ENCODE results near the gene OLFM1. TPM values are rescaled to one million over a fixed set of nuclear protein-coding genes. Genes with fewer than 3 reads are reported as not detected.
"Not testable (repeated sequence)": the region's sequence is repeated elsewhere in the genome, so short reads cannot be mapped to it uniquely, and the experiment has no call there.

OLFM1 gene
- total RNA-seq, 1 donor from 2014 or later = 0.58 TPM

DNA sequence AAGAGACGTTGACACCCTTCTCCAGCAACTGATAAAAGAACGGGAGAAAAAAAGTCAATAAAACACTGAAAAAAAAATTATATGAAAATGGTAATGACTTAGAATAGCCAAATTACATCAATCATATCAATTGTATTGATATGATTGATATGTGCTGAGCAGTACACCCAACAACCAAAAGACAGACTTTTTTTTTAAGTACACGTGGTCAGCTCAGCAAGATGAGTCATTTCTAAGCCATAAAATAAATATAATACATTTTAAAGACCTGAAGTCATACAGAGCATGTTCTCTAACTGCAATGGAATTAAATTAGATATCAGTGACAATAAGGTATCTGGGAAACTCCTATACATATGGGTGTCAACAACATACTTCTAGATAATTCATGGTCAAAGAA lies 30.9 kb upstream of the OLFM1 start:
- no peak for DNase-seq (ENCODE audit: extremely low read depth, low read depth, low spot score)

DNA sequence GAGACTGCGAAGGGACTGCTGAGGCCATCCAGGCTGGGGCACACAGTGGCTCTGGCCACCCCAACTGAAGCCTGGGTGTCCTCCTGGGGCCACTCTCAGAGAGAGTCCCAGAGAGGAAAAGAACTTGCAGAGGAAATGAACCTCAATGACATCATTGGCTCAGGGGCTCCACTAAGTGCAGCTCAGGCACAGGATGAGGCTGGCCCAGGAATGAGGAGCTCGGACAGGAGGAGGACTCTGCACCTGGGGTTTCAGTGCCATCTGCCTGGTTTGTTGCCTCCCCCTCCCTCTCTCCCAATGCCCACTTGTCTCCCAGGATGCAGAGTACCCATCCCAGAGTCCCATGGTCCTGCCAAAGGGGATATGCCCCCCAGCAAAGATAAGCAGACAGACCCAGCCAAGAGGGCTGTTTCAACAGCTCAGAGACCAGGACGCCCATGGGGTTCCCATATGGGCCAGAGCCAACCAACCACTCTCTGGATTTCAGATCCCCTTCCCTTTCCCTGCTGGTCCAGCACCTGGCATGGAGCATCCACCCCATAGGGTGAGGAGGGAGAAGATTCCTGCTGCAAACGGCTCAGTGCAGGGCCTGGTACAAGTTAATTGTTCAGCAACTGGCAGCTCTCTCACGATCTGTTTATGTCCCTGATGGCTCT lies 26.9 kb upstream of the OLFM1 start:
- DNase-seq (ENCODE audit: extremely low read depth, low read depth, low spot score) = no peak

DNA sequence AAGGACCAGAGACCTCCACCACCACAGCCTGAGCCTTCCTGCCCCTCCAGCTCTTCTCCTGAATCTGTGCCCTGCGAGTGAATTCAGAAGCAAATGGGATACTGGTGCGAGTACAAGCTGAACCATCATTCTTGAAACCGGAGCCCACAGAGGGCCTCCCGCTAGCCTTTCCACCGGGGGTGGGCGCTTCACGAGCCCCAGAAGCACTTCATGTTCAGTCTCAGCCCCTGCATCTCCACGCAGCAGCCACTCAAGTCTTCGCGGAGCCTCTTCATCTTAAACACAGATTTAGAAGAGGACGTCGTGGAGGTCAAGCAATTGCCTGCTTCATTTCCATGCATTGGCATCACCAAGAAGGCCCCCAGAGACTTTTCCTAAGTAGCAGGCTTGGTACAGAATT lies 26.0 kb upstream of the OLFM1 start:
- DNase-seq (ENCODE audit: extremely low read depth, low read depth, low spot score) = no peak

DNA sequence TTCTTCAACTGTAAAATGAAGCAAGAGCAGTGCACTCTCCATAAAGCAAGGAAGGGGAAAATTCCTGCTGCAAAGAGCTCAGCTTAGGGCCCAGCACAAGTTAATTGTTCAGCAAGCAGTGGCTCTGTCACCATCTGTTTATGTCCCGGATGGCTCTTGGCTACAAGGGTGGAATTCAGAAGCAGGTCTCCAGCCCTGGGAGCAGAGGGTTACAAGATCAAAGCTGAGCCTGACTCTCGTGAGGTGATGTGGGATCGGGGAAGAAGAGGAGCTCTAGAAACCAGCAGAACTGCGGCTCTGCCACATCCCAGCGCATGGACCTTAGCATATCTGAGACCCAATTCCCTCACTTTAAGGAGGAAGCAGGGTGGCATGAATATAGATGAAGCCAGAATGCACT lies 25.2 kb upstream of the OLFM1 start:
- no peak for DNase-seq (ENCODE audit: extremely low read depth, low read depth, low spot score)

DNA sequence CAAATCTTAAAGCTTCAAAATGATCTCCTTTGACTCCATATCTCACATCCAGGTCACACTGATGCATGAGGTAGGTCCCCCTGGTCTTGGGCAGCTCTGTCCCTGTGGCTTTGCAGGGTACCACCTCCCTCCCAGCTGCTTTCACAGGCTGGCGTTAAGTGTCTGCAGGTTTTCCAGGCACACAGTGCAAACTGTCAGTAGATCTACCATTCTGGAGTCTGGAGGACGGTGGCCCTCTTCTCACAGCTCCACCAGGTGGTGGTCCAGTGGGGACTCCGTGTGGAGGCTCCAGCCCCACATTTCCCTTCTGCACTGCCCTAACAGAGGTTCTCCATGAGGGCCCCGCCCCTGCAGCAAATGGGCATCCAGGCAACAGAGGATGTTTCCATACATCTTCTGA lies 24.0 kb upstream of the OLFM1 start:
- not testable (repeated sequence) for DNase-seq (ENCODE audit: extremely low read depth, low read depth, low spot score)

DNA sequence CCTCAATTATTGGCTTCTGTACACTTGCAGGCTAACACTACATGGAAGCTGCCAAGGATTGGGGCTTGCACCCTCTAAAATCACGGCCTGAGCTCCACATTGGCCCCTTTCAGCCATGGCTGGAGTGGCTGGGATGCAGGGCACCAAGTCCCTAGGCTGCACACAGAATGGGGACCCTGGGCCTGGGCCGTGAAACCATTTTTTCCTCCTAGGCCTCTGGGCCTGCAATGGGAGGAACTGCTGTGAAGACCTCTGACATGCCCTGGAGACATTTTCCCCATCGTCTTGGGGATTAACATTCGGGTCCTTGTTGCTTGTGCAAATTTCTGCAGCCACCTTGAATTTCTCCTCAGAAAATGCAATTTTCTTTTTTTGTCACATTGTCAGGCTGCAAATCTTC lies 23.6 kb upstream of the OLFM1 start:
- not testable (repeated sequence) for DNase-seq (ENCODE audit: extremely low read depth, low read depth, low spot score)

DNA sequence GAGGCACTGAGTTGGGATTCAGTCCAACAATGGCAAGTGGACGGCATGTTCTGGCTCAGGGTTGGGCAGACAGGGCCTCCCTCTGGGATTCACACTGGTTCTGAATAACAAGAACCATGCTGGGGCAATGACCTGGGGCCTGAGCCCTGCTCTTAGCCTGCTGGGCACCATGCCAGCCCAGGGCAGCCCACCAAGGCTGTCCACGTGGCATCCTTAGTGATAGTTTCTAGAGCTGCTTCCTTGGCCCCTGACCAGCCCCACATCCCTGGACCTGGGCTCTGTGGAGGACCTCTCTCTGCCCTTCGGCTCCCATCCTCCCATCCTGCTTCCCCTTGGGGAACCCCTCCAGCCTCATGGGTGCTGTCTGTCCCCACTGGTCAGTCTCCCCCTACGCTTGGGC lies 22.3 kb upstream of the OLFM1 start:
- no peak for DNase-seq (ENCODE audit: extremely low read depth, low read depth, low spot score)

DNA sequence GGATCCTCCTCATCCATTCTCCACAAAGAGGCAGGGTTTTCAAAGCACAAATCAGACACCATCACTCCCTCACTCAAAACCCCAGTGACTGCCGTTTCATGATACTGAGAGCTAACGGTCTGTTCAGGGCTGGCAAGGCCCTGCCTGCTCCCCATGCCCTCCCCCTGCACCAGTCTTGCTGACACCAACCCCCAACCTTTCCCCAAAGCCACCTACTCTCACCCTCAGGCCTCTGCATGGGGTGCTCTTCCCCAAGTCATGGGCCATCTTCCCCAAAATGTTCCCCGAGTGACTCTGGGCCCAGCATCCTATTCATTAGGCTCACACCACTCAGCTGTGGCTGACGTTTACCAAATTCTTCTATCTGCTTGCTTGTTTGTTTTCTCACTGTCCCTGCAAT lies 21.7 kb upstream of the OLFM1 start:
- no peak for DNase-seq (ENCODE audit: extremely low read depth, low read depth, low spot score)

DNA sequence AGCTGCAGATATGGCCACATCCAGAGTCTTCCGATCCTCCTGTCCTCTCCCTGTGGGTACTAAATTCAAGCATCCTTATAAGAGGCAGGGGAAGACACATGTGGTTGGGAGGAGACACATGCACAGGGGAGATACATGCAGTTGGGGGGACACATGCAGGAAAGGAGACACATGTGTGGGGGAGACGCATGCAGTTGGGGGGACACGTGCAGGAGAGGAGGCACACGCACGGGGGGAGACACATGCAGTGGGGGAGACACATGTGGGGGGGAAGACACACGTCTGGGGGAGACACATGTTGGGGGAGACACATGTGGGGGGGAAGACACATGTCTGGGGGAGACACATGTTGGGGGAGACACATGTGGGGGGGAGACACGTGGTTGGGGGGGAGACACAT lies 21.2 kb upstream of the OLFM1 start:
- DNase-seq (ENCODE audit: extremely low read depth, low read depth, low spot score) = no peak

DNA sequence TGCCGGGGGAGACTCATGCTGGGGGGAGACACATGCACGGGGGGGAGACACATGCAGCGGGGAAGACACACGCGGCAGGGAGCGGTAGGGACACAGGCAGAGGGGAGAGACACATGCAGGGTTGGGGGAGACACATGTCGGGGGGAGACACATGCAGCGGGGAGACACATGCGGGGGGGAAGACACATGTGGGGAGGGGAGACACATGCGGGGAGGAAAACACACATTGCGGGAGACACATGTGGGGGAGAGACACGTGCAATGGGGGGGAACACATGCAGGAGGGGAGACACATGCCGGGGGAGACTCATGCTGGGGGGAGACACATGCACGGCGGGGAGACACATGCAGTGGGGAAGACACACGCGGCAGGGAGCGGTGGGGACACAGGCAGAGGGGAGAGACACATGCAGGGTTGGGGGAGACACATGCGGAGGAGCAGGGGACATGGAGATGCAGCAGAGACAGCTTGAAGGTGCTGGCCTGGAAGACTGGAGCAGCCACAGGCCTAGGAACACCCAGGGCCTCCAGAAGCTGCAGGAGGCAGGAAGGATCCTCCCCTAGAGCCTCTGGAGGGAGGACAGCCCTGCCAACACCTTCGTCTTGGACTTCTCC lies 20.3 kb upstream of the OLFM1 start:
- DNase-seq (ENCODE audit: extremely low read depth, low read depth, low spot score) = no peak

DNA sequence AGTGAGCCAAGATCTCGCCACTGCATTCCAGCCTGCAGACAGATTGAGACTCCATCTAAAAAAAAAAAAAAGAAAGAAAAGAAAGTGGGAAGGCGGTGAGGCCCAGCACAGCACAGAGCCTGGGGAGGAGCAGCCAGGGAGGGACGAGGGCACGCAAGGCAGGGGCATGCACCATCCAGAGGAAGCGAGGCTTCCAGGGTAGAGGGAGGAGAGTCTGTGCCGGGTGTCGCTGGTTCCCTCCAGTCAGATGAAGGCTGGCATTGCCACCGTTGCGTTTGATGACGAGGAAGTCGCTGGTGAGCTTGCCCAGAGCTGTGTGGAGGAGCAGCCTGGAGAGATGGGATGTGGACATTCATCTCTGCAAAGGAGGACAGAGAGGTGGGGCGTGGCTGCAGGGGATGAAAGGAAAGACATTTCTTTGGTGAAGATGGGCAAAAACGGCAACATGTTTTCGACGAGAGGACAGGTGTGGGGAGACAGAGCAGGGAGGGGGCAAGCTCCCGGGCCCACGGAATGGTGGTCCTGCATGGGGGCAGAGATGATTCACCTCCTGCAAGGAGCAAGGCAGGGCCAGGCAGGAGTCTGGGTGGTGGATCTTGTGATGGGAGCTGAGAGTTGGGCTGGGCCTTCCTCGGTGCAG lies 18.6 kb upstream of the OLFM1 start:
- no peak for DNase-seq (ENCODE audit: extremely low read depth, low read depth, low spot score)

DNA sequence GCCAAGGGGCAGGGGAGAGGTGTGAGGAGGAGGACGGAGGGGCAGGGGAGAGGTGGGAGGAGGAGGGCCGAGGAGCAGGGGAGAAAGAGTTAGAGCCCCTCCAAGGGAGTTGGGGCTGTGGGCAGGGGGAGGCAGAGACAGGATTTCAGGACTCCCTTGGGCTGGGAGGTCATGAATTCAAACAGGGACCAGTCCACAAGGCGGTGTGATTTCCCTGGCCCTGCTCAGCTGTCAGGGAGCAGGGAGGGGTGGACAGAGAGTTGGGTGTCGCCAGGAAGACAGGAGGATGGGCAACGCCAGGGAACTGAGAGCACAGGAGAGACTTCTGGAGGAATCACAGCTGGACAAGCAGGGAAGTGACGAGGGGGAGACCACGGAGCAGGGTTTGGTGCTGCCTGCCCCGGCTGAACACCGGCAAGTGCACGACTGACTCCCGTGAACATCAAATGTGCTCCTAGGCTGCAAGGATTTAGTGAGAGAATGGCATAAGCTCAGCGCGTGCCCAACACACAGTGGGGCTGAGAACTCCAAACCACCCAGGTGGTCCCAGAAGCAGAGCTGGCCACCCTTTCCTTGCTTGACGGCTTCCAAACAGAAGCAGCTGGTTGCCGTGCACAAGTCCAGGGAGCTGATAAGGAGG lies 17.8 kb upstream of the OLFM1 start:
- no peak for DNase-seq (ENCODE audit: extremely low read depth, low read depth, low spot score)

DNA sequence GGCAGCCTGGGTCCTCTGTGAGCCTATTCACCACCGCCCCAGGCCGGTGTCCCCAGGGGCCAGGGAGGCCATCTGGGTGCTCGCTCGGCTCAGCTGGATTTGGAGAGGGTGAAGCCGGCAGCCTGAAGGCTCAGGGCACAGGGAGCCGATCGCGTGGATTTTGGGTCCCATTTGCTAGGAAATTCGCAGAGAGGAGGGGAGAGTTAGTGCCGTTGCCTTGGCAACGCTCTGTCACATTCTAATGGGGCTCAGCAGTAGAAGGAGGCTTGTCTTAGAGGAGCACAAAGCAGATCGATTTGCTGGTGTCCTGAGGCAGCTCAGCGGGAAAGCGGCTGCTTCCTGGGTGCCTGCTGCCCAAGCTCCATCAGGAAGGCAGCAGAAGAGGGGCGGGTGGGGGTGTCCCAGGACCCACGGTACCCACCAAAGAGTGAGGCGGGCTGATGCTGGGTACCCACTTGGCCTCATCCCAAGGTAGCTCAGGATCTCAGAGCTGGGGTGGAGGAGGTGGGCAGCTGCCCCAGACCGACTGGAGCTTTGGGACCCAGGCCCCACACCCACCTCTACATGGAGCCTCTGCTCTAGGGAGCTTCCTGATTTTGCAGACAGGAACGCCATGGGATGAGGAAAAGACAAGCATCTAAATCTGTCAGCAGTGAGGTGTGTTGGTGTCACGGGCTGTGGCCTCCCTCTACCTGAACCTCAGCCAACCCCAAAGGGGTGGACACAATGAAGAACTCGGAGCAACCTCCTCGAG lies 17.1 kb upstream of the OLFM1 start:
- DNase-seq (ENCODE audit: extremely low read depth, low read depth, low spot score) = no peak

DNA sequence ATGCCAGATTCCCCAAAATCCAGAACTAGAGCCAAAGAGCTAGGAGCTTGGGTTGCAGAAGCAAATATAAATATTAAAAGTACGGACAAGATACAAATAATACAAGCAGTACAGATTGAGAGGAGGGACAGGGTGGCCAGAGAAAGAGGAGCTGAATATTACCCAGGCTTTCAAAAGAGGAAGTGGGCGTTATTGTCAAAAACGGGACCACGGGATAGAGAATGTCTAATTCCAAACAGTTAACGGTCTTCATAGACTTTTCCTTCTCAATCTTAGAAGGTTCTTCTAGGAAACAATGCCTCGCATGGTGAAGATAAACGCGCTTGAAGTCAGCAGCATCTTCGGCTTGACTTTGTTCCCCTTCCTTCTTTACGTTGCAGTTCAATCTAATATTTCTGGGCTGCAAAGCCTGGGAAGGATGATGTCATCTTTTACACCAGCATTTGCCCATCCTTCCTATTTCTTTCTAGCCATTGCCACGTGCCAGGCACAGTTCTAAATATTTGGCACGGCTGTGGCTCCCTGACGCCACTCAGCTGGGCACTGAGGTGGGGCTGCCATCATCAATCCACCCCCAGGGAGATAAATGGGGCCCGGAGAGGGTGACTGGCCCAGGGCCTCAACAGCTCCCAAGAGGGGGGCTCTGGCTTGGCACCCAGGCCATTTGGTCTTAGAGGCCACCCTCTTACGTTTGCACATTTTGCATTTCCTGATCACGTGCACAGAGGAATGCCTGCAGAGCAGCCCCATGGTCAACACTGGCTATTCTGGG lies 16.3 kb upstream of the OLFM1 start:
- DNase-seq (ENCODE audit: extremely low read depth, low read depth, low spot score) = no peak

DNA sequence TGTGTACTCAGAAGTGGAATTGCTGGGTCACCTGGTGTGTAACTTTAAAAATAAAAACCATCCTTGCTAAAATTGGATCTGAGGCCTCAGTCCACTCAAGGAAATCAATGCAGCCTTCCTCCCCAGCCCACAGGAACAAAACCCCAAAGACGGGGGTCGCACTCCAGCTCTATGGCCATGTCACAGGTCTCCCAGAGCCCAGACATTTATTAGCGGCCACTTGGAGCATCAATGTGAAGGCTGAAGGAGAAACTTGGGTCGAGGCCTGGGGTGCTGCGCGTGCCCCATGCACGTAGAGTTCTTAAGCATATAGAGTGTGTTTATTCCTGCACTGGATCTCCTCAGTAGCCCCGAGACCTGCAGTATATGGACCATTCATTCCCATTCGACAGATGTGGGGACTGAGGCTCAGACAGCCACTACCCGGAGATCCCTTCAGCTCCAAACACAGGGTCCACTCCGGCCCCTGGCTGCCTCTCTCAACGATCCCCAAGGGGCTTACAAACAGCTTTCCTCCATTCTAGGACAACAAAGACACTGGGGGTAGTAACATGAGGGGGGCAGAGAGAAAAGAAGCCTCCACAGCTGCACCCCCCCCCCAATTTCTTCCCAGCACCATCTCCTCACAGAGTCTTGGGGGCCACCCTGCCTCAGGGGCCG lies 14.3 kb upstream of the OLFM1 start:
- no peak for DNase-seq (ENCODE audit: extremely low read depth, low read depth, low spot score)

DNA sequence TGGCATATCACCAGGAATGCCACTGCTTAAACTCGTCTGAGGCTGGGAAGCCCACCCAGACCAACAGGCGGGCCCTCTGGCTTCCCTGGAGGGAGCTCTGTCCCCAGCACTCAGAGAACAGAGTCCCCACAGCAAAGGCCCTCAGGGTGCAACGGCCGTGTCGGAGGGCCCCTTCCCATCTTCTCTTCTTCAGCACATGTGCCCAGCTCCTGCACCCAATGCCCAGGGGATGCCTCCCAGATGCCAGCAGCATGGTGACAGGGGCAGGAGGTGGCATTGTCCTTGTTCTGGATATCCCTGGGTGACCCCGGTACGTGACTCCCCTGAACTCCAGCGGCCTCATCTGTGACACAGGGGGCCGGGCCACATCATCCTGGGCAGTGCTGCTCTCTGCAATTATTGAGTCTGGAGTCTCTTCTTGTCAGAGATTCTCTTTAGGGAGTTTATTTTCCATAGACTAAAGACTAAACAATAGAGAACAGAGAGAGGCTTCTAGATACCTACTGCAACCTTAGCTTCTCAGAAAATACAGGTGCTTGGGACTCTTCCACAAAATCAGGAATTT lies 13.6 kb upstream of the OLFM1 start:
- DNase-seq (ENCODE audit: extremely low read depth, low read depth, low spot score) = no peak

DNA sequence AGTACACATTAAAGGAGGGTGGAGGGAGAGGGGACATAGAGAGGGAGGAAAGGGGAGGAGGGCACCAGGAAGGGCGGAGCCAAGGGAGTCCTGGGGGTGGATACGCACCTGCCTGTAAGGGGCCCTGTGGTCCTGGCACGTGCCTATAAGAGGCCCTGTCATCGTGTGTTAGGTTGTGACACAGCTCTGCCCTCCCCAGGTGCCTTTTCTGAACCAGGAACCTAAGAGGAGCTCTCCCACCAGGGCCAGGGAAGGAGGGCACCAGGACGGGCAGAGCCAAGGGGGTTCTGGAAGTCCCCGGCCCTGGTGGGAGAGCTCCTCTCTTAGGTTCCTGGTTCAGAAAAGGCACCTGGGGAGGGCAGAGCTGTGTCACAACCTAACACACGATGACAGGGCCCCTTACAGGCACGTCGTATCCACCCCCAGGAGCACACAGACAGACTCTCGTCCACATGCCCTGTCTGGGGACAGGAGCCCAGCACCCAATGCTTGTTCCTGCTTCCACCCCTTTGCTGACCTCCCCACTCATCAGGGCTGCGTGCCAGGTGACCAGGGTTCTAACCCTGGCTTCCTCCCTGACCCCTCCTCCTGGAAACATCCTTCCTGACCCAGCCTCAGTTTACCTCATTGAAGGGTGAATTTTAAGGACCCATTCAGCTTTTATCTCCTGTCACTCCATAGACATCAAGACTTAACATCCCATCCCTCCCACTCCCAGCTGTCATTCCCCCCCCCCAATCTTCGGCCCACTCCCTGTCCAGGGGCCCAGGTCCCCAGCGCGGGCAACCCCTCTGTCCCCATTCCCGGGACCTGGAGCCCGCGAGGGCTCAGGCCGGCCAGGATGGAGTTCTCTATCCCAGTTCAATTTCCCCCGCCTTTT lies 12.9 kb upstream of the OLFM1 start:
- DNase-seq (ENCODE audit: extremely low read depth, low read depth, low spot score) = no peak

DNA sequence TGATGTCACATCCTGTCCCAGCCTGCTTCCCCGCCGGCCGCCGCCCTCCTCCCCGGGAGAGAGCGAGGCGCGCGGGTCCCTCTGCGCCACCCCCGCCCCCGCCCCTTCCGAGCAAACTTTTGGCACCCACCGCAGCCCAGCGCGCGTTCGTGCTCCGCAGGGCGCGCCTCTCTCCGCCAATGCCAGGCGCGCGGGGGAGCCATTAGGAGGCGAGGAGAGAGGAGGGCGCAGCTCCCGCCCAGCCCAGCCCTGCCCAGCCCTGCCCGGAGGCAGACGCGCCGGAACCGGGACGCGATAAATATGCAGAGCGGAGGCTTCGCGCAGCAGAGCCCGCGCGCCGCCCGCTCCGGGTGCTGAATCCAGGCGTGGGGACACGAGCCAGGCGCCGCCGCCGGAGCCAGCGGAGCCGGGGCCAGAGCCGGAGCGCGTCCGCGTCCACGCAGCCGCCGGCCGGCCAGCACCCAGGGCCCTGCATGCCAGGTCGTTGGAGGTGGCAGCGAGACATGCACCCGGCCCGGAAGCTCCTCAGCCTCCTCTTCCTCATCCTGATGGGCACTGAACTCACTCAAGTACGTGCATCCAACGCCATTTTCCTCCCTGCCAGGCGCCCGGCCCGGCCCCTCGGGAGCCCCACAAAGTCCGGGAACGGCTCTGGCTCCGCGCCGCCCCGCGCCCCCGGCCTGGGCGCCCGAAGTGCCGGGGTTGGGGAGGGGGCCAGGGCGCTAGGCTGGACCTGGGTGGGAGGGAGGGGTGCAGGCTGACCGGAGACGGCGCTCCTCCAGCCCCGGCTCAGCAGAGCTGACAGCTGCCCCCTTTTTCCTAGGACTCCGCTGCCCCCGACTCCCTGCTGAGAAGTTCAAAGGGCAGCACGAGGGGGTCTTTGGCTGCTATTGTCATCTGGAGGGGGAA lies 12.0 kb upstream of the OLFM1 start:
- no peak for DNase-seq (ENCODE audit: extremely low read depth, low read depth, low spot score)

Data from glomerular endothelial cell (primary cell).